Mammary epithelial cell (primary cell): Measurements from ENCODE around the gene RYR1.

Experiments
- CTCF ChIP-seq, 2 donors: IDR thresholded peaks in 1 of 2; conservative IDR thresholded peaks in 1 of 2; 2 replicates each; pipeline ENCODE4 v1.5.1; 2011 to 2012; ENCODE audit warnings: inconsistent platforms in 2 of 2, low read length in 2 of 2, mild to moderate bottlenecking in 2 of 2, control low read depth in 1 of 2, low read depth in 1 of 2; ENCODE audit not compliant: insufficient read depth in 1 of 2; ENCODE audit errors: extremely low read depth in 1 of 2
- EZH2 ChIP-seq: IDR thresholded peaks from 2 replicates; pipeline ENCODE4 v1.6.1; 2012; ENCODE audit warnings: low read length, inconsistent platforms, borderline replicate concordance

GRCh38 chr19:38624822-38625221 is 191.3 kb downstream of the RYR1 start:
- TF ChIP-seq EZH2 (no peak), CTCF (conservative IDR thresholded peaks at IDR 0.05 in 1 of 2, IDR thresholded peaks at IDR 0.05 in 1 of 2; ENCODE audit: extremely low read depth in 1 of 2, insufficient read depth in 1 of 2, low read depth in 1 of 2, low read length in 2 of 2) (no peak)
